WTC11 (cell line): ENCODE data around the gene LAMA3. TPM values are rescaled to one million over a fixed set of nuclear protein-coding genes. Genes with fewer than 3 reads are reported as not detected.

Experiments
- ATAC-seq: fragments of 200-7000 bp; cut with Tn5 transposase; 2 replicates; pipeline ENCODE4 v1.10.0; 2021; ENCODE audit warnings: mild to moderate bottlenecking, moderate library complexity
- CTCF ChIA-PET: fragments of 300-600 bp; sonication (Branson Sonifier 250); formaldehyde crosslinking; loops from one replicate; lab custom pipeline; 2021; ENCODE audit warnings: antibody characterized with exemption; lab: Charles Lee
- POLR2A ChIA-PET: fragments of 350-600 bp; sonication (Branson Sonifier 250); formaldehyde crosslinking; loops from one replicate; lab custom pipeline; 2021; ENCODE audit warnings: antibody characterized with exemption; lab: Charles Lee
- DNase-seq: peaks from one replicate; pipeline ENCODE4 v3.0.0; 2021; ENCODE audit warnings: low spot score
- H3K27ac Mint-ChIP-seq: 2 replicates; pipeline ENCODE4 v1.8.0; 2021; ENCODE audit warnings: mixed read lengths
- H3K27me3 Mint-ChIP-seq: 2 replicates; pipeline ENCODE4 v1.8.0; 2021; ENCODE audit warnings: low read depth, mild to moderate bottlenecking, moderate library complexity, mixed read lengths
- H3K36me3 Mint-ChIP-seq: 2 replicates; pipeline ENCODE4 v1.8.0; 2021; ENCODE audit warnings: mixed read lengths
- H3K4me1 Mint-ChIP-seq: 2 replicates; pipeline ENCODE4 v1.8.0; 2022; ENCODE audit warnings: mixed read lengths
- H3K4me3 Mint-ChIP-seq: 2 replicates; pipeline ENCODE4 v1.8.0; 2021; ENCODE audit warnings: mild to moderate bottlenecking, moderate library complexity, mixed read lengths
- H3K9me3 Mint-ChIP-seq: 2 replicates; pipeline ENCODE4 v1.8.0; 2021; ENCODE audit warnings: mixed read lengths
- AR ChIP-seq: fragments of 250-450 bp; sonication (Bioruptor Pico); IDR thresholded peaks from 2 replicates; pipeline ENCODE4 v1.9.0; 2021; ENCODE audit warnings: mild to moderate bottlenecking
- ATF3 ChIP-seq: sonication (generic); formaldehyde crosslinking; conservative IDR thresholded peaks from 2 replicates; pipeline ENCODE4 v1.8.1; 2022; ENCODE audit warnings: mild to moderate bottlenecking, missing genetic modification reagents
- ATF6 ChIP-seq: sonication (generic); formaldehyde crosslinking; IDR thresholded peaks from 2 replicates; pipeline ENCODE4 v1.8.1; 2023; ENCODE audit warnings: mild to moderate bottlenecking, missing genetic modification reagents
- CDX4 ChIP-seq: fragments of 250-450 bp; sonication (Bioruptor Pico); IDR thresholded peaks from 2 replicates; pipeline ENCODE4 v1.9.0; 2021; ENCODE audit warnings: moderate library complexity, mild to moderate bottlenecking, inconsistent platforms, borderline replicate concordance
- E2F1 ChIP-seq: sonication (generic); formaldehyde crosslinking; IDR thresholded peaks from 2 replicates; pipeline ENCODE4 v1.8.0; 2022; ENCODE audit warnings: mild to moderate bottlenecking, missing genetic modification reagents
- E2F4 ChIP-seq: sonication (generic); formaldehyde crosslinking; IDR thresholded peaks from 2 replicates; pipeline ENCODE4 v1.8.1; 2022; ENCODE audit warnings: low read depth, mild to moderate bottlenecking, moderate library complexity, missing genetic modification reagents, borderline replicate concordance
- E2F5 ChIP-seq: sonication (generic); formaldehyde crosslinking; IDR thresholded peaks from 2 replicates; pipeline ENCODE4 v1.8.1; 2022; ENCODE audit warnings: mild to moderate bottlenecking, moderate library complexity, missing genetic modification reagents
- EMX1 ChIP-seq: fragments of 250-450 bp; sonication (Bioruptor Pico); IDR thresholded peaks from 2 replicates; pipeline ENCODE4 v1.8.0; 2021; ENCODE audit warnings: mild to moderate bottlenecking
- IRF2 ChIP-seq: sonication (generic); formaldehyde crosslinking; IDR thresholded peaks from 2 replicates; pipeline ENCODE4 v1.8.0; 2022; ENCODE audit warnings: low read depth, missing genetic modification reagents, borderline replicate concordance
- NFE2L1 ChIP-seq: sonication (generic); formaldehyde crosslinking; IDR thresholded peaks from 2 replicates; pipeline ENCODE4 v1.8.1; 2023; ENCODE audit warnings: missing genetic modification reagents
- OVOL2 ChIP-seq: fragments of 250-450 bp; sonication (Bioruptor Pico); IDR thresholded peaks from 2 replicates; pipeline ENCODE4 v1.9.0; 2021; ENCODE audit warnings: mild to moderate bottlenecking, borderline replicate concordance
- RORB ChIP-seq: fragments of 250-450 bp; sonication (Bioruptor Pico); IDR thresholded peaks from 2 replicates; pipeline ENCODE4 v1.9.0; 2021; ENCODE audit warnings: mild to moderate bottlenecking
- SMAD3 ChIP-seq: sonication (generic); formaldehyde crosslinking; IDR thresholded peaks from 2 replicates; pipeline ENCODE4 v1.8.0; 2022; ENCODE audit warnings: missing genetic modification reagents, mild to moderate bottlenecking, borderline replicate concordance
- STAT6 ChIP-seq: sonication (generic); formaldehyde crosslinking; conservative IDR thresholded peaks from 2 replicates; pipeline ENCODE4 v1.8.1; 2023; ENCODE audit warnings: mild to moderate bottlenecking, low read depth, missing genetic modification reagents, moderate library complexity
- TCF7 ChIP-seq: sonication (generic); formaldehyde crosslinking; IDR thresholded peaks from 2 replicates; pipeline ENCODE4 v1.8.0; 2022; ENCODE audit warnings: mild to moderate bottlenecking, low read depth, missing genetic modification reagents, moderate library complexity
- ZNF138 ChIP-seq: sonication (generic); formaldehyde crosslinking; conservative IDR thresholded peaks from 2 replicates; pipeline ENCODE4 v1.8.1; 2022; ENCODE audit warnings: mild to moderate bottlenecking, moderate library complexity, missing genetic modification reagents
- ZNF423 ChIP-seq: fragments of 250-450 bp; sonication (Bioruptor Pico); IDR thresholded peaks from 2 replicates; pipeline ENCODE4 v2.1.2; 2022; ENCODE audit warnings: mild to moderate bottlenecking, moderate library complexity
- ZNF532 ChIP-seq: fragments of 250-450 bp; sonication (Bioruptor Pico); IDR thresholded peaks from 2 replicates; pipeline ENCODE4 v1.9.0; 2021; ENCODE audit warnings: mild to moderate bottlenecking, borderline replicate concordance
- total RNA-seq: library from RNA; stranded (reverse); gene quantifications from 3 replicates; pipeline ENCODE4 v1.2.3, GENCODE V29; 2021

LAMA3 gene
- total RNA-seq, 1 experiment from 2014 or later = 0.83 TPM

- no peak for DNase-seq
- Mint-ChIP-seq H3K27me3 (peaks cover 38% of the 10 kb centered on the region), H3K27ac (no peak overlapping the region), H3K4me1 (0 out of 2 replicates have a peak, but pooled peaks cover 6% of the 10 kb centered on the region), H3K9me3 (peaks cover 21% of the 10 kb centered on the region), H3K36me3 (no peaks in the 10 kb centered on the region), H3K4me3 (no peak overlapping the region)
- ChIA-PET CTCF (no interaction called here), POLR2A (no interaction called here)
- TF ChIP-seq STAT6 (CRISPR knock-in tag) (no peak), OVOL2 (CRISPR knock-in tag) (no peak), ZNF423 (CRISPR knock-in tag) (no peak), IRF2 (CRISPR knock-in tag) (no peak), TCF7 (CRISPR knock-in tag) (no peak), CDX4 (CRISPR knock-in tag) (no peak), E2F4 (CRISPR knock-in tag) (no peak), NFE2L1 (CRISPR knock-in tag) (no peak), E2F1 (CRISPR knock-in tag) (no peak), E2F5 (CRISPR knock-in tag) (no peak), AR (CRISPR knock-in tag) (no peak), ATF3 (CRISPR knock-in tag) (no peak), SMAD3 (CRISPR knock-in tag) (no peak), ZNF138 (CRISPR knock-in tag) (no peak), ATF6 (CRISPR knock-in tag) (no peak), EMX1 (CRISPR knock-in tag) (no peak), ZNF532 (CRISPR knock-in tag) (no peak), RORB (CRISPR knock-in tag) (no peak)
- ATAC-seq = no peak
Measured at GRCh38 chr18:23683155-23683554, 6.1 kb upstream of the LAMA3 start.
